Stimulated activated naive CD4-positive, alpha-beta T cell treated with Interleukin-2 at 50 U/mL for 16 hours (primary cell): ENCODE data around the gene B3GALT4.
"Not testable (repeated sequence)": the region's sequence is repeated elsewhere in the genome, so short reads cannot be mapped to it uniquely, and the experiment has no call there.

Experiments used
- DNase-seq: peaks from one replicate; lab custom pipeline; 2025; lab: John Stamatoyannopoulos, UW

Gene B3GALT4, protein sequence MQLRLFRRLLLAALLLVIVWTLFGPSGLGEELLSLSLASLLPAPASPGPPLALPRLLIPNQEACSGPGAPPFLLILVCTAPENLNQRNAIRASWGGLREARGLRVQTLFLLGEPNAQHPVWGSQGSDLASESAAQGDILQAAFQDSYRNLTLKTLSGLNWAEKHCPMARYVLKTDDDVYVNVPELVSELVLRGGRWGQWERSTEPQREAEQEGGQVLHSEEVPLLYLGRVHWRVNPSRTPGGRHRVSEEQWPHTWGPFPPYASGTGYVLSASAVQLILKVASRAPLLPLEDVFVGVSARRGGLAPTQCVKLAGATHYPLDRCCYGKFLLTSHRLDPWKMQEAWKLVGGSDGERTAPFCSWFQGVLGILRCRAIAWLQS

GRCh38 chr6:33276864-33277662 lies at the start of gene B3GALT4:
Gene B3GALT4, plus strand, starts transcription at chr6:33277123. Its CDS starts 297 bp downstream, at chr6:33277420.
- peak; percentile 72 for DNase-seq

DNA sequence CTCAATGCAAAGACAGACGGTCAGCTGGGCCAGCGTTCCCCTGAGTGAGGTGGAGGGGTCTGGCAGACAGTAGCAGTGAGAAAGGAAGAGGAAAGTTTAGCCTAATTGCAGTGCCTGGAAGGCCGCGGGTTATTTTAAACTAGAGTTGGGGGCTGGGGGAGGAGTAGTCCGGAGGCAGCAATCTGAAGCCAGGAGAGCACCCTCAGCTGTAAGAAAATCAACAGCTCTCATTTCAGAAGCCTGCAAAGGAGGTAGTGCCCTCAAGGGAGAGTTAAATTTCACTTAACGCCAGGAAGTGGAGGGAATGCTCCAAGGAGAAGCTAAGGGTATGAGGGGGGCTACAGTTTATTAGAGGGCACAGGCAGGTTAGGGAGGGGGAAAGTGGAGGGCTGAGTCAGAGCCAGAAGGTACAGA lies 41.7 kb upstream of the B3GALT4 start:
- DNase-seq: no peak

DNA sequence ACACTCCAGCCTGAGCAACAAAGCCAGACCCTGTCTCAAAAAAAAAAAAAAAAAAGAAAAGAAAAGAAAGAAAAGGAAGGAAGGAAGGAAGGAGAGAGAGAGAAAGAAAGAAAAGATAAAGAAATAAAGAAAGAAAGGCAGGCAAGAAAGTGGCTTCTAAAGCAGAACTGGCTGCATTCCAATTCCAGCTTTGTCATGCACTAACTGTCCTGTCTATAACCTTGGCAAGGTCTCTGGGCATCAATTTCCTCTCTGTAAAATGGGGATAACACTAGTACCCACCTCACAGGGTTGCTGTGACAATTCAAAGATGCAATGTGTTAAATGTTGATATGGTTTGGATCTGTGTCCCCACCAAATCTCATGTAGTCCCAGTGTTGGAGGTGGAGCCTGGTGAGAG lies 40.6 kb upstream of the B3GALT4 start:
- DNase-seq: no peak

DNA sequence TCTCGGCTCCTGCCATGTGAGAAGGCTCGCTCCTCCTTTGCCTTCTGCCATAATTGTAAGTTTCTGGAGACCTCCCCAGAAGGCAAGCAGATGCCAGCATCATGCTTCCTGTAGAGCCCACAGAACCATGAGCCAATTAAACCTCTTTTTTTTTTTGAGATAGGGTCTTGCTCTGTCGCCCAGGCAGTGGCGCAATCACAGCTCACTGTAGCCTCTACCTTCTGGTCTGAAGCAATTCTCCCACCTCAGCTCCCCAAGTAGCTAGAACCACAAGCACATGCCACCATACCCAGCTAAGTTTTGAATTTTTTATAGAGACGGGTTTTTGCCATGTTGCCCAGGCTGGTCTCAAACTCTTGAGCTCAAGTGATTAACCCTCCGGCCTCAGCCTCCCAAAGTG lies 40.1 kb upstream of the B3GALT4 start:
- DNase-seq: no peak

GRCh38 chr6:33237741-33238140 lies 39.2 kb upstream of the B3GALT4 start:
- DNase-seq: no peak

- no peak for DNase-seq
Observed at GRCh38 chr6:33241968-33242367, 35.0 kb upstream of the B3GALT4 start.

DNA sequence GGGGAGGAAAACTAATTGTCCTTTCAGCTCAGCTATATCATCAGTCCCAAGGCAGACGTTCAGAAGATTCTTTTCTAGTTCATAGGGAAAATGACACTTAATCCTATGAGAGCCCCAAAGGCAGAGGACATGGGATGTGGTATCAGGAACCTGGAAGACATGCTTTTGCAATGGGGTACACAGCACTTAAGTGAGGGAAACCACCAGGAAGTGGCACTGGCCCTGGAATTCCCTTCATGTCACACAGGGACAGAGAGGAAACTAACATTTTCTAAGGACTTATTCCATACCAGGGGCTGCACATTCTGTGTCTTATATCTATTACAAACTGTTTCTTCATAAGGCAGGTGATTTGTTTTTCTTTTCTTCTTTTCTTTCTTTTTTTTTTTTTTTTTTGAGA lies 33.4 kb upstream of the B3GALT4 start:
- no peak for DNase-seq

GRCh38 chr6:33247977-33248642 lies 28.8 kb upstream of the B3GALT4 start:
- DNase-seq: peak; percentile 88

DNA sequence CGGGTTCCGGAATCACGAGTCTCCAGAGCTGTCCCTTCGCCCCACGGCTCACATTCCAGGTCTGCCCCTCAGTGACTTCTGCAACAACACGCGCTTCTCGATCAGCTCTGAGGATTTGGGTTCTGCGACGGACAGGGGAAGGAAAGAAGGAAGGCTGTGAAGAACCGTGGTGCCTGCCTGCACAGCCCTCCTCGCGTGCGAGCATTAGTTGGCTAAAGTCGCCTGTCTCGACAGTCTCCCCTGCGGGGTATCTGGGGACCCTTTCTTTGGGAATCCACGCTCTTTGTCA lies 28.3 kb upstream of the B3GALT4 start:
- no peak for DNase-seq

GRCh38 chr6:33248932-33249731 lies 27.8 kb upstream of the B3GALT4 start:
- DNase-seq: peak; percentile 98

DNA sequence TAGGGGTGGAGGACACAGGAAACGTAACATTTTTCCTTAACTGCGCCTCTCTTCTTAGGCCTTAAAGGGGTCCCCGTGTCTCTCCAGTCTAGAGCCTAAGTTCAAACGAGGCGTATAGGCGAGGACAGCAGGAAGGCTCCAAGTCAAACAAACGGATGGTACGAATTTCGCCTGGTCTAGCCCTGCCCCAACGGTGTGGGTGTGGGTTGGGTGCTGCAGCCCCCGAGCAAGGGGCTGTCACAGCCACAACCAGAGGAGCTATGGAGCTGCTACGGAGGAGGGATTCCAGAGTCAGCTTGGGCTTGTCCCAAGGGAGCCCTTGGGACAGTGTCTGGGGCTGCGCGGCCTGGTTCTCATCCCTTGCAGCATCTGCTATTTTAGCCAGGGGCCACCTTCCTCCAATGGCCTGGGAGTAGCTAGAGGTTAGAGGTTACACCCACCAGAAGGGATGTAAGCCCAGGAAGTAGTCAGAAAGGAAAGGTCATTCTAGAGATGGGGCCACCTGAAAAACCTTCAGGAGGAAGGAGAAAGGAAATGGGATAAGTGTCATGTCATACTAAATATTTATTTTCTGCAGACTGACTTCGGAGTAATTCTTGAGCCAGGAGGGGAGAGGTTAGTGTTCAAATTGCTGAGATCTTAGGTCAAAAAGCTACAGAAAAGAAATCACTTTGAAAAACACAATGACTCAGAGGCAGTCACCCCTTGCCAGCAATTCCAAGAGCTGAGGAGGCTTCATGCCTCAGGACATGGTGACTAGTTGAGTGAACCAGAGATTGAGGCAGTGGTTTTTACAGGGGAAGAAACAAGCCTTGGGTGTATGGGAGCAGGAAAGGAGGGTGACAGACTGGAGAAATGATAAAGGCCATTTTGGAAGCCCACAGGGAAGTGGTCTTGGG lies 26.9 kb upstream of the B3GALT4 start:
- DNase-seq: no peak

GRCh38 chr6:33250731-33251130 lies 26.2 kb upstream of the B3GALT4 start:
- no peak for DNase-seq

DNA sequence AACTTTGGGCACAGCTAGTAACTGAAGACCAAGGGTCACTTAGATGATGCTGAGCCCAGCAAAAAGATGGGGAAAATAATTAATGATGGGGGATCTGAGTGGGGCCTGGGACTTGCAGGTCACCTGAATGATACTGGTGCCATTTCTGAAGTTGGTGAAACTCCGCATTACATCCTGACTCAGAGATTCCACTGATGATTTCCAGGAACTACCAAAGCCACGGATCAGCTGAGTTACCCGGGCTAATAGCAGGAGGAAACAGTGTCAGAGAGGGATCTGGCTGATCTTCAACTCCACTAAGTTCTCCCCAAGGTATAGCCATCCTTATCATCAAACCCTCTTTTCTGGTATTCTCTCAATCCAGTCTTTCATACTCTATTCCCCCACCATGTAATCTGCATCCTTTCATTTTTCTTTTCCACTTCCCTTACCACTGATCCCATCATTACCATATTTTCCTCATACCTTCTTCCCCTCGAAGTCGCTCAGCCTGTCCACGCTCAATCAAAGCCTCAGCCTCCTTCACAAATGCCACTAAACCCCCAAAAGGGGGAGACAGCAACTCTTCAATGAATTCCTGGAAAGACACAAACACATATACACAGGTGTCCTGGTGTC lies 25.4 kb upstream of the B3GALT4 start:
- DNase-seq: no peak

GRCh38 chr6:33252759-33253158 lies 24.2 kb upstream of the B3GALT4 start:
- DNase-seq: no peak

DNA sequence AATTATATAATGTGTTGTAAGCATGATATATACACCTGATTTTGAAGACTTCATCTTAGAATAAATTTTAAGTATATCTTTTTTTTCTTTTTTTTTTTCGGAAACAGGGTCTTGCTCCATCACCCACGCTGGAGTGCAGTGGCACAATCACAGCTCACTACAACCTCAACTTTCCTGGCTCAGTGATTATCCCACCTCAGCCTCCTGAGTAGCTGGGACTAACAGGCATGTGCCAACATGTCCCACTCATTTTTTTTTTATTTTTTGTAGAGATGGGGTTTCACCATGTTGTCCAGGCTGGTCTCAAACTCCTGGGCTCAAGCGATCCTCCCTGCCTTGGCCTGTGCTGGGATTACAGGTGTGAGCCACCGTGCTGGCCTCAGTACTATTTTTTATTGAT lies 22.3 kb upstream of the B3GALT4 start:
- no peak for DNase-seq

GRCh38 chr6:33259032-33259431 lies 17.9 kb upstream of the B3GALT4 start:
- DNase-seq: no peak

DNA sequence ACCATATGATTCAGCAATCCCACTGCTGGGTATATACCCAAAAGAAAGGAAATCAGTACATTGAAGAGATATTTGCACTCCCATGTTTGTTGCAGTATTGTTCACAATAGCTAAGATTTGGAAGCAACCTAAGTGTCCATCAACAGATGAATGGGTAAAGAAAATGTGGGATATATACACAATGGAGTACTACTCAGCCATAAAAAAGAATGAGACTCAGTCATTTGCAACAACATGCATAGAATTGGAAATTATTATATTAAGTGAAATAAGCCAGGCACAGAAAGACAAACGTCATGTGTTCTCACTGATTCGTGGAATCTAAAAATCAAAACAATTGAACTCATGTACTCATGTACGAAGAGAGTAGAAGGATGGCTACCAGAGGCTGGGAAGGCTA lies 14.4 kb upstream of the B3GALT4 start:
- not testable (repeated sequence) for DNase-seq

DNA sequence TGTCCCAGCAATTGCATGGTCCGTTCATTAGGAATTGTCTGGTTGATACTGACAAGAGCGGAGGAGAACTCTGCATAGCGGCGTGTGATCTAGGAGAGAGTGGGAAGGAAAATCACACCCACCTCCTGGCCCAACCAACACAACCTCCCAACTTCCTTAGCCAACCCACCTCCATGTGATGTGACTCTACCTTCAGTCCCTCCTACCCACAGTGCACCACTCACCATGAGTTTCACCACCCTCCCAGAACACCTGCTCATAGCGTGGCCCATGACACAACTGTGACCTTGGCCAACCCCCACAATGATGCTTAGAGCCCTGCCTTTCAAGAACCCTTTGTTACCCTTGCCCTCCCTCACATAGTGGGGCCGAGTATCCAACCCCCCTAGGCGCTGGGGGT lies 12.9 kb upstream of the B3GALT4 start:
- DNase-seq: no peak

DNA sequence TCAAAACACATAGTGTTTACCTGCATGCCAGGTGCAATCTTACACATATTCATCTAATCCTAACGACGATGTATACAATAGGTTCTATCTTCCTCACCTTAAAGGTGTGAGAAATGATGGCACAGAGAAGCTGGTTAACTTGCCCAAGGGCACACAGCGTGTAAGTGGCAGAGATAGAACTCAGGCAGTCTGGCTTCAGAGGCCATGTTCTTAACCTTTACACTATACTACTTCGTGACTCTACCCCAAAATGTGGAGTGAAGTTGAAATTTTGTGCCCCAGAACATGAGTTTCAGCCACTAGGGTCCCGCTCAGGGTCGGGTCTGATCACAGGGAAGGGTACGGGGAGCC lies 5.8 kb upstream of the B3GALT4 start:
- DNase-seq: no peak

DNA sequence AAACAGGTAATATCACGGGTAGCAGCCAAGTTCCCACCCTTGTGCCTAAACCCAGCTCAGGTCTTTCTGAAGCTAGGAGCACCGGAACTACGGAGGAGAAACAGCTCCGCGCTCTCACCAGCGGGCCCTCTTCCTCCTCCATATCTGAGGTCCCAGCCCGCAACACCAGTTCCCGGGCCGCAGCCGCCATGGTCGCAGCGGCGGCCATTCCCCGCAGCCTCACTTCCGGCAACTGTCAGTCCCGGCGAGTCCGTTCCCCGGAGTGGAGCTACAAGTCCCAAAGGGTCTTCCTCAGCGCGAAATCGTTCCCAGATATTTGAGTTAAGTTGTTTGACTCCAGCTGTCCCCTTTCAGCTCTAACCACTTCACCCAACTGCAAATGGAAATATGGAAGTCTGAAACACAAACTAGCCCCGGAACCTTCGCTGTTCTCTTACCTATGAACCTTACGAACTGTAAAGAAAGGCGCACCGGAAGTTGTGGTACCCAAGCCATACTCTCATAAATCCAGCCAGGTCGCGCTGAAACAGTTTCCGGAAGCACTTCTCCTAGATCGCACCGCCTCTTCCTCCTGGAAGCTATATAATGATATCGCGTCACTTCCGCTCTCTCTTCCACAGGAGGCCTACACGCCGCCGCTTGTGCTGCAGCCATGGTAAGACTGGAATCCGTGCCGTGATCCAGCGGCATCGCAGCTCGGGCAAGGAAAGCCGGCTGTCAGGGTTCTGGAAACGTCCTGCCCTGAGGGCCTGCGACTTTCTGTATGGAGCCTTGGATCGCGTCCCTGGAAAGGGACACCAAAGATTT lies 5.3 kb upstream of the B3GALT4 start, which contains the start of the genes RPS18 and VPS52:
Gene RPS18 (plus strand): TSS at position 608 of the 807 bp plus-strand sequence. CDS start 45 bp downstream, at position 653.
Gene VPS52 (minus strand): TSS at position 409 of the 807 bp plus-strand sequence. CDS start 201 bp downstream, at position 208.
- DNase-seq: peak; percentile 89
